Measurements from ENCODE around the gene TMTC2. TPM values are rescaled to one million over a fixed set of nuclear protein-coding genes. Genes with fewer than 3 reads are reported as not detected.

Gene TMTC2
- total and polyA plus RNA-seq, 2 donors (not counting 1 experiment from before 2014, with no cell fraction given): 2.4 to 3.2 TPM

GRCh38 chr12:82931349-82932116, 244.8 kb downstream of the TMTC2 start:
- 100% methylated on average over 2 of the region's 5 CpGs for WGBS (ENCODE audit: insufficient coverage)
- CTCF ChIA-PET: no interaction called here

More at GRCh38 chr12:82931349-82932116, 244.8 kb downstream of the TMTC2 start:
- H3K4me3 Mint-ChIP-seq: no peak overlapping the region
- H3K27ac Mint-ChIP-seq: no peak overlapping the region
- Histone ChIP-seq H3K27ac (ENCODE audit: low read length in 2 of 2) (no peak overlapping the region), H3K27me3 (replicated peaks in 1 of 4; ENCODE audit: control extremely low read depth in 1 of 4, control insufficient read depth in 3 of 4, insufficient read depth in 4 of 4, low read length in 3 of 4) (no peaks in the 10 kb centered on the region), H2AFZ (ENCODE audit: insufficient read depth, low read depth, low read length, poor library complexity, severe bottlenecking) (no peak overlapping the region), H3K79me2 (ENCODE audit: control insufficient read depth, insufficient read depth, low read length) (no peaks in the 10 kb centered on the region), H3K9me3 (ENCODE audit: control extremely low read depth in 1 of 3, control insufficient read depth in 2 of 3, insufficient read depth in 1 of 3, low read length in 2 of 3) (no peaks in the 10 kb centered on the region), H3K4me1 (ENCODE audit: control insufficient read depth in 2 of 2, insufficient read depth in 2 of 2, low read length in 2 of 2) (no peaks in the 10 kb centered on the region), H3K4me3 (ENCODE audit: control extremely low read depth in 1 of 5, extremely low read depth in 1 of 5, insufficient read depth in 1 of 5, low read depth in 2 of 5, low read length in 4 of 5) (no peak overlapping the region), H3K9ac (ENCODE audit: low read length) (no peak overlapping the region), H4K20me1 (ENCODE audit: control insufficient read depth, insufficient read depth, low read length, poor library complexity, severe bottlenecking) (no peaks in the 10 kb centered on the region), H3K4me2 (replicated peaks; ENCODE audit: low read depth, low read length, poor library complexity, severe bottlenecking) (no peak overlapping the region), H3K36me3 (replicated peaks in 1 of 2; ENCODE audit: control extremely low read depth in 1 of 2, control insufficient read depth in 1 of 2, extremely low read depth in 1 of 2, insufficient read depth in 2 of 2, low read length in 1 of 2) (no peaks in the 10 kb centered on the region)
- no peaks in the 10 kb centered on the region for H3K4me1 Mint-ChIP-seq
- no peaks in the 10 kb centered on the region for H3K27me3 Mint-ChIP-seq
- intact Hi-C loops (cut with micrococcal nuclease): no loop called here
- ATAC-seq (ENCODE audit: low read depth) (no peak), DNase-seq (no peak)
- POLR2A ChIA-PET: no interaction called here
- H3K9me3 Mint-ChIP-seq (ENCODE audit: insufficient read depth): peaks cover 4% of the 10 kb centered on the region
- no peak for TF ChIP-seq EZH2 (IDR thresholded peaks at IDR 0.05; ENCODE audit: borderline replicate concordance, insufficient read depth, low read depth, low read length, poor library complexity, severe bottlenecking)
- TF ChIP-seq CTCF (IDR thresholded peaks at IDR 0.05): no peak

Data from B cell (primary cell).